ENCODE data around the gene SRRM3. TPM values are rescaled to one million over a fixed set of nuclear protein-coding genes. Genes with fewer than 3 reads are reported as not detected.

The SRRM3 gene
- total and polyA plus RNA-seq, 9 of the 15 experiments (the other 6 are each of a cell fraction or from before 2014, with no cell fraction given): 0.04 to 0.91 (median 0.46) TPM; not detected in 2

DNA sequence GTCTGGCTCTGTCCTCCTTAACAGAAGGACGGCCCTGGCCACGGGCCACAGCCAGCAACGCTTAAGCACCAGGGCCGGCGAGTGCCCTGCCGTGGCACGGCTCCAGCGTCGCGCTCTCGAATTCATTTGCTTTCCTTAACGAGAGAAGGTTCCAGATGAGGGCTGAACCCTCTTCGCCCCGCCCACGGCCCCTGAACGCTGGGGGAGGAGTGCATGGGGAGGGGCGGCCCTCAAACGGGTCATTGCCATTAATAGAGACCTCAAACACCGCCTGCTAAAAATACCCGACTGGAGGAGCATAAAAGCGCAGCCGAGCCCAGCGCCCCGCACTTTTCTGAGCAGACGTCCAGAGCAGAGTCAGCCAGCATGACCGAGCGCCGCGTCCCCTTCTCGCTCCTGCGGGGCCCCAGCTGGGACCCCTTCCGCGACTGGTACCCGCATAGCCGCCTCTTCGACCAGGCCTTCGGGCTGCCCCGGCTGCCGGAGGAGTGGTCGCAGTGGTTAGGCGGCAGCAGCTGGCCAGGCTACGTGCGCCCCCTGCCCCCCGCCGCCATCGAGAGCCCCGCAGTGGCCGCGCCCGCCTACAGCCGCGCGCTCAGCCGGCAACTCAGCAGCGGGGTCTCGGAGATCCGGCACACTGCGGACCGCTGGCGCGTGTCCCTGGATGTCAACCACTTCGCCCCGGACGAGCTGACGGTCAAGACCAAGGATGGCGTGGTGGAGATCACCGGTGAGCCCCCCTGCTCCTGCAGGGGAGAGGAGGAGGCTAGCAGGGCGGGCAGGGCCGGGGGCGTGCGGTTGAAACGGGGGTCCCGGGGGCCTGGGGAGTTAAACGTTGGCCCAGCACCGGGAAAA, 100.9 kb downstream of the SRRM3 start, which contains the start of gene HSPB1 (continued):
- TF ChIP-seq NR2C2 (CRISPR knock-in tag; IDR thresholded peaks at IDR 0.05) (no peak), NR2C2 (tag; IDR thresholded peaks at IDR 0.05) (peak; percentile 72; the same call in 1 of the 2 replicates), ZNF134 (CRISPR knock-in tag; conservative IDR thresholded peaks at IDR 0.05) (peak; percentile 33; the same call in 1 of the 2 replicates), ZNF24 (IDR thresholded peaks at IDR 0.05) (0 out of 2 replicates have a peak, but pooled peaks have one; percentile 2), ZNF668 (CRISPR knock-in tag; IDR thresholded peaks at IDR 0.05) (no peak), HDAC2 (IDR thresholded peaks at IDR 0.05) (peak; percentile 45; the same call in 1 of the 2 replicates), ZNF764 (CRISPR knock-in tag; IDR thresholded peaks at IDR 0.05; ENCODE audit: low read depth) (no peak), NRF1 (conservative IDR thresholded peaks at IDR 0.05 in 1 of 2, IDR thresholded peaks at IDR 0.05 in 1 of 2) (peak; percentile 44 to 55), GATAD2B (IDR thresholded peaks at IDR 0.05; ENCODE audit: borderline replicate concordance) (no peak), MAFK (IDR thresholded peaks at IDR 0.05; ENCODE audit: low read length) (no peak), TAF9B (IDR thresholded peaks at IDR 0.05; ENCODE audit: partially characterized antibody) (no peak), KHSRP (IDR thresholded peaks at IDR 0.05) (no peak), NCOR1 (IDR thresholded peaks at IDR 0.05) (no peak), POLR3A (IDR thresholded peaks at IDR 0.05; ENCODE audit: borderline replicate concordance, extremely low read depth, insufficient read depth, insufficient read length) (no peak), TAF1 (IDR thresholded peaks at IDR 0.05; ENCODE audit: control insufficient read depth, extremely low read depth, insufficient read depth, low read length, severe bottlenecking) (peak; percentile 85), THRA (IDR thresholded peaks at IDR 0.05) (no peak), U2AF2 (optimal IDR thresholded peaks at IDR 0.05; ENCODE audit: low read depth, low read length) (no peak), ZBTB17 (CRISPR knock-in tag; IDR thresholded peaks at IDR 0.05) (peak; percentile 54), ESRRB (CRISPR knock-in tag; IDR thresholded peaks at IDR 0.05; ENCODE audit: borderline replicate concordance) (no peak), NFIC (IDR thresholded peaks at IDR 0.05) (peak; percentile 86), SRSF1 (IDR thresholded peaks at IDR 0.05; ENCODE audit: low read depth, low read length) (no peak)
- TF ChIP-seq, protein P1, sequence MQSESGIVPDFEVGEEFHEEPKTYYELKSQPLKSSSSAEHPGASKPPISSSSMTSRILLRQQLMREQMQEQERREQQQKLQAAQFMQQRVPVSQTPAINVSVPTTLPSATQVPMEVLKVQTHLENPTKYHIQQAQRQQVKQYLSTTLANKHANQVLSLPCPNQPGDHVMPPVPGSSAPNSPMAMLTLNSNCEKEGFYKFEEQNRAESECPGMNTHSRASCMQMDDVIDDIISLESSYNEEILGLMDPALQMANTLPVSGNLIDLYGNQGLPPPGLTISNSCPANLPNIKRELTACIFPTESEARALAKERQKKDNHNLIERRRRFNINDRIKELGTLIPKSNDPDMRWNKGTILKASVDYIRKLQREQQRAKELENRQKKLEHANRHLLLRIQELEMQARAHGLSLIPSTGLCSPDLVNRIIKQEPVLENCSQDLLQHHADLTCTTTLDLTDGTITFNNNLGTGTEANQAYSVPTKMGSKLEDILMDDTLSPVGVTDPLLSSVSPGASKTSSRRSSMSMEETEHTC (IDR thresholded peaks at IDR 0.05): no peak
- TF ChIP-seq, protein P2, sequence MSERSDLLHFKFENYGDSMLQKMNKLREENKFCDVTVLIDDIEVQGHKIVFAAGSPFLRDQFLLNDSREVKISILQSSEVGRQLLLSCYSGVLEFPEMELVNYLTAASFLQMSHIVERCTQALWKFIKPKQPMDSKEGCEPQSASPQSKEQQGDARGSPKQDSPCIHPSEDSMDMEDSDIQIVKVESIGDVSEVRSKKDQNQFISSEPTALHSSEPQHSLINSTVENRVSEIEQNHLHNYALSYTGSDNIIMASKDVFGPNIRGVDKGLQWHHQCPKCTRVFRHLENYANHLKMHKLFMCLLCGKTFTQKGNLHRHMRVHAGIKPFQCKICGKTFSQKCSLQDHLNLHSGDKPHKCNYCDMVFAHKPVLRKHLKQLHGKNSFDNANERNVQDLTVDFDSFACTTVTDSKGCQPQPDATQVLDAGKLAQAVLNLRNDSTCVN (CRISPR knock-in tag; IDR thresholded peaks at IDR 0.05): peak; percentile 63; the same call in 1 of the 2 replicates
- TF ChIP-seq, protein P3, sequence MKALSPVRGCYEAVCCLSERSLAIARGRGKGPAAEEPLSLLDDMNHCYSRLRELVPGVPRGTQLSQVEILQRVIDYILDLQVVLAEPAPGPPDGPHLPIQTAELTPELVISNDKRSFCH (CRISPR knock-in tag; IDR thresholded peaks at IDR 0.05): no peak
- TF ChIP-seq, protein P3 (tag; IDR thresholded peaks at IDR 0.05): 0 out of 2 replicates have a peak, but pooled peaks have one; percentile 57

Measured in K562 (cell line).